HEK293 (cell line): Measurements from ENCODE around the gene RASL10B.

Source experiments
- CTCF ChIA-PET: fragments of 350-600 bp; formaldehyde crosslinking; extraction: SDS; loops from one replicate; lab custom pipeline; 2021; ENCODE audit warnings: antibody characterized with exemption; lab: Yijun Ruan, JAX
- POLR2A ChIA-PET: fragments of 300-600 bp; formaldehyde crosslinking; extraction: SDS; loops from one replicate; lab custom pipeline; 2020; ENCODE audit warnings: antibody characterized with exemption, inconsistent platforms; lab: Yijun Ruan, JAX
- H3K27ac ChIP-seq: fragments of 200-500 bp; sonication (Bioruptor generic); 2 replicates; pipeline ENCODE4 v1.5.1; 2014; ENCODE audit warnings: low read depth, low read length, control low read depth, inconsistent platforms; ENCODE audit errors: extremely low read depth
- H3K36me3 ChIP-seq, 2 experiments: fragments of 200-500 bp in 1 of 2; sonication (Bioruptor generic) in 1 of 2; 1 replicate in 1 of 2; 2 replicates in 1 of 2; pipeline ENCODE4 v1.5.1; 2014 to 2017; ENCODE audit warnings: inconsistent platforms in 2 of 2, low read length in 2 of 2; ENCODE audit not compliant: control insufficient read depth in 2 of 2, insufficient read depth in 1 of 2
- H3K4me1 ChIP-seq: fragments of 200-500 bp; sonication (Bioruptor generic); 2 replicates; pipeline ENCODE4 v1.5.1; 2014; ENCODE audit warnings: mild to moderate bottlenecking, low read length, inconsistent platforms; ENCODE audit not compliant: control insufficient read depth, insufficient read depth
- H3K4me3 ChIP-seq: 2 replicates; pipeline ENCODE4 v1.5.1; 2011; ENCODE audit warnings: low read depth, mild to moderate bottlenecking, control low read depth, low read length, moderate library complexity
- H3K9me3 ChIP-seq: fragments of 200-500 bp; sonication (Bioruptor generic); 2 replicates; pipeline ENCODE4 v1.5.1; 2014; ENCODE audit warnings: low read depth, low read length, inconsistent platforms; ENCODE audit not compliant: control insufficient read depth, insufficient read depth
- HIC1 ChIP-seq: fragments of 450-650 bp; formaldehyde crosslinking; IDR thresholded peaks from 2 replicates; pipeline ENCODE4 v1.5.1; 2016; ENCODE audit warnings: missing biosample characterization, missing genetic modification characterization
- KLF9 ChIP-seq: fragments of 450-650 bp; formaldehyde crosslinking; IDR thresholded peaks from 2 replicates; pipeline ENCODE4 v1.5.1; 2016; ENCODE audit warnings: missing biosample characterization, missing genetic modification characterization, low read depth
- MYNN ChIP-seq: fragments of 450-650 bp; formaldehyde crosslinking; IDR thresholded peaks from 2 replicates; pipeline ENCODE4 v1.5.1; 2016; ENCODE audit warnings: missing biosample characterization, missing genetic modification characterization, borderline replicate concordance
- SETDB1 ChIP-seq: IDR thresholded peaks from one replicate; pipeline ENCODE4 v1.6.1; 2017; ENCODE audit warnings: mild to moderate bottlenecking, low read length, moderate library complexity, mixed read lengths; ENCODE audit not compliant: insufficient read length
- ZBTB11 ChIP-seq: fragments of 450-650 bp; formaldehyde crosslinking; conservative IDR thresholded peaks from 2 replicates; pipeline ENCODE4 v1.5.1; 2016; ENCODE audit warnings: low read depth, missing biosample characterization, missing genetic modification characterization
- ZBTB21 ChIP-seq: fragments of 450-650 bp; formaldehyde crosslinking; IDR thresholded peaks from 2 replicates; pipeline ENCODE4 v1.5.1; 2017; ENCODE audit warnings: missing biosample characterization, missing genetic modification characterization
- ZBTB49 ChIP-seq: fragments of 450-650 bp; formaldehyde crosslinking; IDR thresholded peaks from 2 replicates; pipeline ENCODE4 v1.5.1; 2016; ENCODE audit warnings: missing biosample characterization, missing genetic modification characterization, low read depth
- ZBTB6 ChIP-seq: fragments of 450-650 bp; formaldehyde crosslinking; IDR thresholded peaks from 2 replicates; pipeline ENCODE4 v1.5.1; 2017; ENCODE audit warnings: missing biosample characterization, missing genetic modification characterization
- ZFP41 ChIP-seq: fragments of 450-650 bp; formaldehyde crosslinking; IDR thresholded peaks from 2 replicates; pipeline ENCODE4 v1.5.1; 2016; ENCODE audit warnings: missing biosample characterization, missing genetic modification characterization, borderline replicate concordance
- ZIC2 ChIP-seq: fragments of 450-650 bp; formaldehyde crosslinking; IDR thresholded peaks from 2 replicates; pipeline ENCODE4 v1.5.1; 2016; ENCODE audit warnings: missing biosample characterization, missing genetic modification characterization
- ZNF138 ChIP-seq: fragments of 450-650 bp; formaldehyde crosslinking; IDR thresholded peaks from 2 replicates; pipeline ENCODE4 v1.5.1; 2016; ENCODE audit warnings: missing biosample characterization, missing genetic modification characterization, borderline replicate concordance
- ZNF169 ChIP-seq: fragments of 450-650 bp; formaldehyde crosslinking; IDR thresholded peaks from 2 replicates; pipeline ENCODE4 v1.5.1; 2016; ENCODE audit warnings: missing biosample characterization, missing genetic modification characterization
- ZNF223 ChIP-seq: fragments of 450-650 bp; formaldehyde crosslinking; IDR thresholded peaks from 2 replicates; pipeline ENCODE4 v1.5.1; 2016; ENCODE audit warnings: missing biosample characterization, missing genetic modification characterization
- ZNF341 ChIP-seq: fragments of 450-650 bp; formaldehyde crosslinking; IDR thresholded peaks from 2 replicates; pipeline ENCODE4; 2016; ENCODE audit warnings: low read depth, missing biosample characterization, missing genetic modification characterization
- ZNF513 ChIP-seq: fragments of 450-650 bp; IDR thresholded peaks from 2 replicates; pipeline ENCODE4 v1.5.1; 2018; ENCODE audit warnings: missing biosample characterization, missing genetic modification characterization
- ZNF548 ChIP-seq: fragments of 450-650 bp; formaldehyde crosslinking; IDR thresholded peaks from 2 replicates; pipeline ENCODE4 v1.5.1; 2016; ENCODE audit warnings: missing biosample characterization, missing genetic modification characterization
- ZNF558 ChIP-seq: fragments of 450-650 bp; formaldehyde crosslinking; IDR thresholded peaks from 2 replicates; pipeline ENCODE4 v1.5.1; 2016; ENCODE audit warnings: missing biosample characterization, missing genetic modification characterization
- ZNF560 ChIP-seq: fragments of 450-650 bp; formaldehyde crosslinking; IDR thresholded peaks from 2 replicates; pipeline ENCODE4 v1.5.1; 2017; ENCODE audit warnings: missing biosample characterization, missing genetic modification characterization, borderline replicate concordance
- ZNF571 ChIP-seq: fragments of 450-650 bp; formaldehyde crosslinking; IDR thresholded peaks from 2 replicates; pipeline ENCODE4 v1.5.0; 2017; ENCODE audit warnings: missing biosample characterization, missing genetic modification characterization
- ZNF76 ChIP-seq: fragments of 450-650 bp; formaldehyde crosslinking; IDR thresholded peaks from 2 replicates; pipeline ENCODE4; 2016; ENCODE audit warnings: low read depth, missing biosample characterization, missing genetic modification characterization, borderline replicate concordance
- ZSCAN30 ChIP-seq: fragments of 450-650 bp; IDR thresholded peaks from 2 replicates; pipeline ENCODE4 v1.5.1; 2018; ENCODE audit warnings: missing biosample characterization, mild to moderate bottlenecking, missing genetic modification characterization, moderate library complexity

The RASL10B gene

DNA sequence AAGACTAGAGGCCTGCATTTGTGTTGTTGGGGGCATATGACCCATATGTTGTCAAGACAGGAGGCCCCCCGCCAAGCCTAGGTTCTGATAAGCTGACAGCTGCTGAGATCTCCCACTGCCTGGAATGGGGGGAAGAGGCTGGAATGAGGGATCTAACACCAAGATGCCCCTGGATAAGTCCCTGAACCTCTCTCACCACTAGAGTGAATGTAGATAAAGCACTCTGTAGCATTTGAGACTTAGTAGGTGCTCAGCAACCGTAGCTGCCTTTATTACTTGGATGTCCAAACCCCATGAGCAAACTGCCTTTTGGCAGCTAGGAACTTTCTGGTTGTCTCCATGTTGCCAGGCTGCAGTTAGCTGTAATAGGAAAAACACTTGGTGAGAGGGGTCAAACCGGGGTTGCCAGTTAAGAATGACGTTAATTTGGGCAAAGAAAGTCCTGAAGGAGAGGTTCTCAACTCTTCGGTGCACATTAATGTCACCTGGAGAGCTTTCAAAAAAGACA lies 4.4 kb upstream of the RASL10B start (continued):
- TF ChIP-seq ZNF138 (tag by site-specific recombination) (no peak), ZBTB49 (no peak), ZSCAN30 (tag by site-specific recombination) (no peak)

DNA sequence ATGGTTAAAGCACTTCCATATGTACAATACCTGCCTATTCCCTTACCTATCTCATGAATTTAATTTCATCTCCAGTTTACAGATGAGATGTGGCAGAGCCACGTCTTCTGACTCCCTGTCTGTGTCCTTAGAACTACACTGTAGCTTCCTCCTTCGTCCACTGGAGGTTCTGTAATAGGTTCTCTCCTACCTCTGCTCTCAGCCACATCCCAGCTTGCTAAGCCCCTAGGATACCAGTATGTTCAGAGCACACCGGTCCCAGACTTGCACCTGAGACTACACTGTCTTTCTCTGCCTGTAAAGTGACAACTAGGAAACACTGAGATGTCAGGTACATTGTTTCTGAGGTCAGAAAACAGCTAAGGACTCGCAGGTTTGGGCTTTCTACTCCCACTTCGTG lies 3.8 kb upstream of the RASL10B start:
- CTCF ChIA-PET: interaction anchor here (0.8 to 5.3 kb wide), 5 partner anchors 19 to 113 kb away, joined by 3 to 44 read pairs (median 11); no protein-coding TSS in a partner anchor
- Histone ChIP-seq H3K27ac (no peak overlapping the region), H3K9me3 (no peaks in the 10 kb centered on the region), H3K4me3 (no peak overlapping the region), H3K36me3 (peaks cover 21 to 32% of the 10 kb centered on the region in 2 experiments; a peak in 2 of 3 replicates), H3K4me1 (peaks cover 30% of the 10 kb centered on the region)
- no peak for TF ChIP-seq ZBTB11 (tag by site-specific recombination)
- TF ChIP-seq ZNF169: no peak
- no peak for TF ChIP-seq ZBTB6 (tag by site-specific recombination)
- no peak for TF ChIP-seq ZNF548
- POLR2A ChIA-PET: interaction anchor here (1.2 kb wide), 1 partner anchor 81 kb away, joined by 4 read pairs; the partner anchor contains the start of gene TAF15

DNA sequence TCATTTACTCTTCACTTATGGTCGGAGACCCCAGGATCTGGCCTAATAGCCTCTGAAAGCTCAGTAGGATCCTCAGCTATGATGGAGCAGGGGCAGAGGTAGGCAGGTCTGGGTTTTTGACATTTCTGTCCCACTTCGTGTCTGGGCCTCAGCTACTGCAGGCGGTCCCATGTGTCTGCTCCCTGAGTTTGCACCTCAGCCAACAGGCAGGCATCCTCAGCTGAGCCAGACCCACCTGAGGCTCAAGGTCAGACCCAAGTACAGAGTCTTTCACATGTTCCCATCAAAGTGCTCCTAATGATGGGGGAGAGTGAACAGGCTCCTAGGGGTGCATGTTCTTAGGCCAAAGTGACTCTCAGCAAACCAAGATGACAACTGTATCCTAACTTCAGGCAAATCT lies 2.9 kb upstream of the RASL10B start:
- ChIA-PET CTCF (interaction anchor here (1.2 to 5.3 kb wide), 4 partner anchors 19 to 114 kb away, joined by 3 to 44 read pairs (median 14); no protein-coding TSS in a partner anchor), POLR2A (interaction anchor here (1.2 kb wide), 1 partner anchor 80 kb away, joined by 5 read pairs; the partner anchor contains the start of gene TAF15)
- TF ChIP-seq ZNF76 (no peak), ZIC2 (no peak), ZNF560 (tag by site-specific recombination) (no peak), ZBTB21 (tag by site-specific recombination) (no peak), ZNF571 (no peak), ZFP41 (tag by site-specific recombination) (no peak), KLF9 (tag by site-specific recombination) (no peak), ZNF513 (tag by site-specific recombination) (no peak), HIC1 (tag by site-specific recombination) (no peak), MYNN (tag by site-specific recombination) (no peak), ZNF341 (tag by site-specific recombination) (no peak), SETDB1 (no peak), ZNF223 (no peak), ZNF558 (tag by site-specific recombination) (no peak)

More for the DNA sequence above, 2.9 kb upstream of the RASL10B start:
- no peak overlapping the region for H3K27ac ChIP-seq
- H3K4me3 ChIP-seq: no peak overlapping the region
- H3K4me1 ChIP-seq: peaks cover 35% of the 10 kb centered on the region
- no peaks in the 10 kb centered on the region for H3K9me3 ChIP-seq
- H3K36me3 ChIP-seq: peaks cover 14 to 29% of the 10 kb centered on the region in 2 experiments; a peak in 2 of 3 replicates
